H9 (cell line): ENCODE data around the gene ZNF560. TPM values are rescaled to one million over a fixed set of nuclear protein-coding genes. Genes with fewer than 3 reads are reported as not detected.
A peak's percentile ranks its signal among the peaks of the same experiment; 100 is the strongest.

Source experiments
- DNase-seq: peaks from one replicate; pipeline ENCODE4 v3.0.0-alpha.2; 2017
- H2AFZ ChIP-seq: one replicate; pipeline ENCODE4 v1.6.1; 2013; ENCODE audit warnings: mild to moderate bottlenecking, low read length, control low read depth, moderate library complexity
- H2AK5ac ChIP-seq: 2 replicates; pipeline ENCODE4 v1.6.1; 2013; ENCODE audit warnings: low read length, control low read depth, mixed read lengths; ENCODE audit not compliant: insufficient read length
- H2BK120ac ChIP-seq: one replicate; pipeline ENCODE4 v1.6.1; 2013; ENCODE audit warnings: low read depth, mild to moderate bottlenecking, low read length, control low read depth, inconsistent platforms; ENCODE audit not compliant: poor library complexity, severe bottlenecking
- H2BK12ac ChIP-seq: 2 replicates; pipeline ENCODE4 v1.6.1; 2013; ENCODE audit warnings: low read length, control low read depth, mixed read lengths, low read depth; ENCODE audit not compliant: insufficient read length
- H2BK15ac ChIP-seq: 2 replicates; pipeline ENCODE4 v1.6.1; 2013; ENCODE audit warnings: low read depth, low read length, control low read depth
- H2BK20ac ChIP-seq: one replicate; pipeline ENCODE4 v1.6.1; 2013; ENCODE audit warnings: low read depth, mild to moderate bottlenecking, low read length, control low read depth, inconsistent platforms; ENCODE audit not compliant: poor library complexity, severe bottlenecking
- H2BK5ac ChIP-seq: 2 replicates; pipeline ENCODE4 v1.6.1; 2013; ENCODE audit warnings: low read length, control low read depth, mixed read lengths; ENCODE audit not compliant: insufficient read length
- H3K14ac ChIP-seq: 2 replicates; pipeline ENCODE4 v1.6.1; 2013; ENCODE audit warnings: low read length, control low read depth; ENCODE audit not compliant: insufficient read depth
- H3K18ac ChIP-seq: 2 replicates; pipeline ENCODE4 v1.6.1; 2013; ENCODE audit warnings: low read depth, mild to moderate bottlenecking, mixed read lengths, low read length, control low read depth; ENCODE audit not compliant: insufficient read length
- H3K23ac ChIP-seq: 2 replicates; pipeline ENCODE4 v1.6.1; 2013; ENCODE audit warnings: low read length, control low read depth, mixed read lengths, low read depth; ENCODE audit not compliant: insufficient read length
- H3K23me2 ChIP-seq: 2 replicates; pipeline ENCODE4 v1.6.1; 2013; ENCODE audit warnings: low read depth, mild to moderate bottlenecking, mixed read lengths, low read length, control low read depth; ENCODE audit not compliant: insufficient read length, poor library complexity, severe bottlenecking
- H3K27ac ChIP-seq: 2 replicates; pipeline ENCODE4 v1.5.1; 2013; ENCODE audit warnings: low read length, control low read depth, mixed read lengths, low read depth; ENCODE audit not compliant: insufficient read length
- H3K27me3 ChIP-seq: 2 replicates; pipeline ENCODE4 v1.6.1; 2013; ENCODE audit warnings: low read length, control low read depth, inconsistent platforms; ENCODE audit not compliant: insufficient read depth
- H3K4ac ChIP-seq: 2 replicates; pipeline ENCODE4 v1.6.1; 2013; ENCODE audit warnings: low read depth, mild to moderate bottlenecking, control low read depth, inconsistent platforms, low read length, moderate library complexity
- H3K4me1 ChIP-seq: 2 replicates; pipeline ENCODE4 v1.6.1; 2013; ENCODE audit warnings: low read length, control low read depth, inconsistent platforms; ENCODE audit not compliant: insufficient read depth
- H3K4me2 ChIP-seq: 2 replicates; pipeline ENCODE4 v1.6.1; 2013; ENCODE audit warnings: low read length, control low read depth, mixed read lengths; ENCODE audit not compliant: insufficient read length, insufficient read depth
- H3K56ac ChIP-seq: 2 replicates; pipeline ENCODE4 v1.6.1; 2013; ENCODE audit warnings: low read depth, mild to moderate bottlenecking, mixed read lengths, low read length, control low read depth; ENCODE audit not compliant: insufficient read length
- H3K79me1 ChIP-seq: 2 replicates; pipeline ENCODE4 v1.6.1; 2013; ENCODE audit warnings: low read depth, mild to moderate bottlenecking, moderate library complexity, low read length, control low read depth, inconsistent platforms; ENCODE audit not compliant: insufficient read depth, poor library complexity, severe bottlenecking
- H3K79me2 ChIP-seq: 2 replicates; pipeline ENCODE4 v1.6.1; 2013; ENCODE audit warnings: low read length, control low read depth, inconsistent platforms; ENCODE audit not compliant: insufficient read depth
- H3K9ac ChIP-seq: 2 replicates; pipeline ENCODE4 v1.6.1; 2013; ENCODE audit warnings: low read length, control low read depth, mixed read lengths; ENCODE audit not compliant: insufficient read length; ENCODE audit errors: extremely low read depth
- H3K9me3 ChIP-seq: one replicate; pipeline ENCODE4 v1.6.1; 2013; ENCODE audit warnings: low read depth, low read length, inconsistent platforms; ENCODE audit not compliant: control insufficient read depth
- H3T11ph ChIP-seq: one replicate; pipeline ENCODE4 v1.6.1; 2013; ENCODE audit warnings: mild to moderate bottlenecking, low read length, control low read depth, inconsistent platforms
- H4K20me1 ChIP-seq: one replicate; pipeline ENCODE4 v1.6.1; 2013; ENCODE audit not compliant: control insufficient read depth, insufficient read length, insufficient read depth
- H4K5ac ChIP-seq: 2 replicates; pipeline ENCODE4 v1.6.1; 2013; ENCODE audit warnings: low read depth, mild to moderate bottlenecking, mixed read lengths, low read length, control low read depth; ENCODE audit not compliant: insufficient read length
- H4K8ac ChIP-seq: replicated peaks from 2 replicates; pipeline ENCODE4 v1.6.1; 2013; ENCODE audit warnings: low read length, control low read depth, mixed read lengths, low read depth; ENCODE audit not compliant: insufficient read length
- H4K91ac ChIP-seq: 2 replicates; pipeline ENCODE4 v1.6.1; 2013; ENCODE audit warnings: low read depth, mild to moderate bottlenecking, moderate library complexity, mixed read lengths, low read length, control low read depth; ENCODE audit not compliant: insufficient read length
- H3K27ac Mint-ChIP-seq, 3 experiments: 2 replicates in 2 of 3; 3 replicates in 1 of 3; pipeline ENCODE4 v1.8.0; 2020 to 2021; ENCODE audit warnings: mixed read lengths in 3 of 3, mild to moderate bottlenecking in 1 of 3, moderate library complexity in 1 of 3
- H3K27me3 Mint-ChIP-seq: 2 replicates; pipeline ENCODE4 v1.8.0; 2021; ENCODE audit warnings: low read depth, mild to moderate bottlenecking, moderate library complexity, mixed read lengths
- H3K36me3 Mint-ChIP-seq, 3 experiments: 2 replicates in 2 of 3; 3 replicates in 1 of 3; pipeline ENCODE4 v1.8.0; 2020 to 2021; ENCODE audit warnings: low read depth in 3 of 3, mixed read lengths in 3 of 3; ENCODE audit not compliant: insufficient read depth in 1 of 3
- H3K4me1 Mint-ChIP-seq, 2 experiments: 2 replicates each; pipeline ENCODE4 v1.8.0; 2020; ENCODE audit warnings: mixed read lengths in 2 of 2
- H3K4me3 Mint-ChIP-seq, 2 experiments: 2 replicates in 1 of 2; 3 replicates in 1 of 2; pipeline ENCODE4 v1.8.0; 2020 to 2021; ENCODE audit warnings: mild to moderate bottlenecking in 2 of 2, mixed read lengths in 2 of 2, moderate library complexity in 1 of 2
- H3K9me3 Mint-ChIP-seq, 2 experiments: 2 replicates in 1 of 2; 3 replicates in 1 of 2; pipeline ENCODE4 v1.8.0; 2020; ENCODE audit warnings: mild to moderate bottlenecking in 2 of 2, mixed read lengths in 2 of 2, moderate library complexity in 1 of 2
- WGBS: extraction: QIAGEN DNeasy Blood & Tissue Kit; methylation state at CpG from one replicate; pipeline ENCODE4 v1.1.7; 2013; ENCODE audit warnings: missing lambda C conversion rate, low lambda C conversion rate, mixed read lengths; ENCODE audit not compliant: insufficient read length; ENCODE audit errors: extremely low coverage; 5-methylcytosine and 5-hydroxymethylcytosine counted together
- total RNA-seq: library from RNA; stranded (reverse); gene quantifications from 2 replicates; pipeline ENCODE4 v1.2.1, GENCODE V29; 2021
- TF ChIP-seq, protein P1 (sequence below): fragments of 200-600 bp; sonication (generic); conservative IDR thresholded peaks from 3 replicates; pipeline ENCODE4 v1.8.0; 2021; ENCODE audit warnings: antibody characterized with exemption, mild to moderate bottlenecking

The ZNF560 gene
- total RNA-seq, 1 experiment from 2014 or later: not detected

DNA sequence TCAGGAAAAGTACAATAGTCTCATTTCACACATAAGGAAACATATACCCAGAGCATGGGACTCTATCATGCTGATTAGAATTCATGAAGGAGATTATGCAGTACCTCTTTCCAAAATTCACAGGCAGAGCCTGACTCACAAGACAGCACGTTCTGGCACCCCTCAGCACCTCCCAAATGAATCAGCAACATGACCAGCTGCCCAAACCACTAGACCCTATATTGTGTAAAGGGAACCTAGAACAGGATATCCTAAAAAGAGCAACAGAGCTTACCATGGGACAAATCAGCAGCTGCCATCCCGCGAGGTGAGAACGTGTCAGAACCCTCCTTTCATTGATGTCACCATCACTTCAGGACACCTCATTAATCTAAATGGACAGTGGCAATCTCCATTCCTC lies 37.5 kb upstream of the ZNF560 start:
- H3K27me3 Mint-ChIP-seq: peaks cover 6% of the 10 kb centered on the region; the same call in 1 of the 2 replicates
- Histone ChIP-seq H3K14ac (no peak overlapping the region), H3T11ph (no peak overlapping the region), H3K79me1 (no peaks in the 10 kb centered on the region), H2BK15ac (no peak overlapping the region), H4K20me1 (no peaks in the 10 kb centered on the region), H3K27me3 (no peaks in the 10 kb centered on the region), H3K9me3 (peaks cover 39% of the 10 kb centered on the region), H3K27ac (no peak overlapping the region), H3K9ac (no peak overlapping the region), H2BK12ac (no peak overlapping the region), H3K18ac (no peak overlapping the region), H2BK20ac (no peak overlapping the region), H4K91ac (no peak overlapping the region), H4K8ac (no peak overlapping the region), H2AFZ (no peak overlapping the region), H3K56ac (no peak overlapping the region), H2BK5ac (no peak overlapping the region), H4K5ac (no peak overlapping the region), H3K79me2 (peaks cover 6% of the 10 kb centered on the region; the same call in 1 of the 2 replicates), H2AK5ac (no peak overlapping the region), H3K4me2 (no peak overlapping the region), H3K4me1 (no peaks in the 10 kb centered on the region), H2BK120ac (no peak overlapping the region), H3K23ac (no peak overlapping the region), H3K4ac (no peak overlapping the region), H3K23me2 (peaks cover 4% of the 10 kb centered on the region)
- peak overlapping the region in 1 of 2 experiments; percentile 35; a peak in 2 of 5 replicates for H3K4me3 Mint-ChIP-seq
- no peak for DNase-seq
- H3K36me3 Mint-ChIP-seq: peaks cover 67 to 74% (median 70%) of the 10 kb centered on the region in 3 experiments
- H3K9me3 Mint-ChIP-seq: peaks cover 71 to 85% of the 10 kb centered on the region in 2 experiments
- WGBS: no CpG with 5 or more reads among the region's 4 CpGs
- TF ChIP-seq, protein P1, sequence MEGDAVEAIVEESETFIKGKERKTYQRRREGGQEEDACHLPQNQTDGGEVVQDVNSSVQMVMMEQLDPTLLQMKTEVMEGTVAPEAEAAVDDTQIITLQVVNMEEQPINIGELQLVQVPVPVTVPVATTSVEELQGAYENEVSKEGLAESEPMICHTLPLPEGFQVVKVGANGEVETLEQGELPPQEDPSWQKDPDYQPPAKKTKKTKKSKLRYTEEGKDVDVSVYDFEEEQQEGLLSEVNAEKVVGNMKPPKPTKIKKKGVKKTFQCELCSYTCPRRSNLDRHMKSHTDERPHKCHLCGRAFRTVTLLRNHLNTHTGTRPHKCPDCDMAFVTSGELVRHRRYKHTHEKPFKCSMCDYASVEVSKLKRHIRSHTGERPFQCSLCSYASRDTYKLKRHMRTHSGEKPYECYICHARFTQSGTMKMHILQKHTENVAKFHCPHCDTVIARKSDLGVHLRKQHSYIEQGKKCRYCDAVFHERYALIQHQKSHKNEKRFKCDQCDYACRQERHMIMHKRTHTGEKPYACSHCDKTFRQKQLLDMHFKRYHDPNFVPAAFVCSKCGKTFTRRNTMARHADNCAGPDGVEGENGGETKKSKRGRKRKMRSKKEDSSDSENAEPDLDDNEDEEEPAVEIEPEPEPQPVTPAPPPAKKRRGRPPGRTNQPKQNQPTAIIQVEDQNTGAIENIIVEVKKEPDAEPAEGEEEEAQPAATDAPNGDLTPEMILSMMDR: no peak
- no peak overlapping the region for H3K27ac Mint-ChIP-seq
- H3K4me1 Mint-ChIP-seq: peaks cover 0 to 4% of the 10 kb centered on the region in 2 experiments; a peak in 1 of 4 replicates
